SK-N-SH (cell line): ENCODE results near the gene HEXIM1. TPM values are rescaled to one million over a fixed set of nuclear protein-coding genes. Genes with fewer than 3 reads are reported as not detected.

Experiments used
- CTCF ChIA-PET: fragments of 300-600, 350-600 bp; formaldehyde crosslinking; extraction: SDS; loops from one replicate; lab custom pipeline; 2021; lab: Yijun Ruan, JAX
- POLR2A ChIA-PET: fragments of 350-600 bp; sonication (Branson Sonifier 250); formaldehyde crosslinking; extraction: SDS; loops from one replicate; lab custom pipeline; 2020; ENCODE audit warnings: antibody characterized with exemption, inconsistent platforms; lab: Yijun Ruan, JAX
- DNase-seq: peaks from one replicate; pipeline ENCODE4 v3.0.0; 2012
- H2AFZ ChIP-seq: fragments of 200-600 bp; sonication (generic); 2 replicates; pipeline ENCODE4 v1.8.1; 2016; ENCODE audit warnings: antibody characterized with exemption, mild to moderate bottlenecking, low read depth
- H3F3A ChIP-seq: fragments of 200-600 bp; sonication (generic); replicated peaks from 2 replicates; pipeline ENCODE3; 2016; ENCODE audit warnings: antibody characterized with exemption, mild to moderate bottlenecking; ENCODE audit not compliant: insufficient read depth
- H3K27ac ChIP-seq, 2 experiments: fragments of 200-500 bp in 1 of 2; fragments of 200-600 bp in 1 of 2; sonication (Bioruptor generic) in 1 of 2; sonication (generic), shearing (Covaris generic) in 1 of 2; 2 replicates each; pipeline versions ENCODE4 v1.5.1 to v1.6.1; 2014 to 2016; ENCODE audit warnings: low read depth in 2 of 2, inconsistent platforms in 1 of 2, low read length in 1 of 2, mild to moderate bottlenecking in 1 of 2, mixed read lengths in 1 of 2
- H3K27me3 ChIP-seq: fragments of 200-600 bp; sonication (generic), shearing (Covaris generic); 2 replicates; pipeline ENCODE4 v1.6.1; 2016; ENCODE audit warnings: mixed run types; ENCODE audit not compliant: insufficient read depth
- H3K36me3 ChIP-seq, 2 experiments: fragments of 200-500 bp in 1 of 2; fragments of 200-600 bp in 1 of 2; sonication (Bioruptor generic) in 1 of 2; sonication (generic) in 1 of 2; replicated peaks in 1 of 2; 2 replicates each; pipeline versions ENCODE3 to v1.5.1; 2014 to 2016; ENCODE audit warnings: low read length in 1 of 2, mild to moderate bottlenecking in 1 of 2; ENCODE audit not compliant: insufficient read depth in 2 of 2, control insufficient read depth in 1 of 2
- H3K4me1 ChIP-seq, 2 experiments: fragments of 200-500 bp in 1 of 2; fragments of 200-600 bp in 1 of 2; sonication (Bioruptor generic) in 1 of 2; sonication (generic), shearing (Covaris generic) in 1 of 2; 2 replicates each; pipeline versions ENCODE4 v1.5.1 to v1.6.1; 2014 to 2016; ENCODE audit warnings: low read depth in 1 of 2, low read length in 1 of 2, mixed run types in 1 of 2; ENCODE audit not compliant: insufficient read depth in 2 of 2, control insufficient read depth in 1 of 2
- H3K4me2 ChIP-seq: fragments of 200-600 bp; sonication (generic), shearing (Covaris generic); 2 replicates; pipeline ENCODE4 v1.6.1; 2017; ENCODE audit warnings: mixed run types
- H3K4me3 ChIP-seq, 2 experiments: fragments of 200-500 bp in 1 of 2; fragments of 200-600 bp in 1 of 2; sonication (Bioruptor generic) in 1 of 2; sonication (generic), shearing (Covaris generic) in 1 of 2; 2 replicates each; pipeline versions ENCODE4 v1.5.1 to v1.8.1; 2014 to 2016; ENCODE audit warnings: low read depth in 2 of 2, inconsistent platforms in 1 of 2, low read length in 1 of 2, mild to moderate bottlenecking in 1 of 2, mixed read lengths in 1 of 2, moderate library complexity in 1 of 2
- H3K79me2 ChIP-seq: fragments of 200-600 bp; sonication (generic); 2 replicates; pipeline ENCODE4 v1.8.1; 2017; ENCODE audit warnings: mild to moderate bottlenecking; ENCODE audit not compliant: insufficient read depth
- H3K9ac ChIP-seq: fragments of 200-600 bp; sonication (generic); 2 replicates; pipeline ENCODE4 v1.6.1; 2017; ENCODE audit warnings: mixed run types
- H3K9me2 ChIP-seq: fragments of 200-600 bp; sonication (generic); 2 replicates; pipeline ENCODE4 v1.6.1; 2017; ENCODE audit warnings: mixed run types
- H3K9me3 ChIP-seq: fragments of 200-600 bp; sonication (generic); 2 replicates; pipeline ENCODE4 v1.6.1; 2017; ENCODE audit warnings: mixed run types, mild to moderate bottlenecking, moderate library complexity
- H4K20me1 ChIP-seq: fragments of 200-600 bp; sonication (generic); 2 replicates; pipeline ENCODE4 v1.6.1; 2017; ENCODE audit warnings: mild to moderate bottlenecking, mixed run types; ENCODE audit not compliant: insufficient read depth
- CTCF ChIP-seq: fragments of 200-600 bp; sonication (generic); IDR thresholded peaks from 2 replicates; pipeline ENCODE4 v1.6.1; 2017; ENCODE audit warnings: antibody characterized with exemption, mild to moderate bottlenecking, moderate library complexity
- ELF1 ChIP-seq: IDR thresholded peaks from 2 replicates; pipeline ENCODE4 v1.4.0; 2012
- EP300 ChIP-seq, 2 experiments: IDR thresholded peaks; 2 replicates each; pipeline versions ENCODE4 v1.4.0 to v1.6.1; 2012; ENCODE audit warnings: borderline replicate concordance in 1 of 2, low read depth in 1 of 2, low read length in 1 of 2
- EZH2phosphoT487 ChIP-seq: fragments of 200-600 bp; sonication (generic); IDR thresholded peaks from 2 replicates; pipeline ENCODE4 v1.6.1; 2017; ENCODE audit warnings: low read depth, mixed run types, mild to moderate bottlenecking, antibody characterized with exemption, moderate library complexity, borderline replicate concordance
- FOXJ3 ChIP-seq: sonication (generic); formaldehyde crosslinking; IDR thresholded peaks from 2 replicates; pipeline ENCODE4 v1.5.1; 2020; ENCODE audit warnings: mild to moderate bottlenecking, missing genetic modification reagents
- FOXM1 ChIP-seq: IDR thresholded peaks from 2 replicates; pipeline ENCODE4 v1.4.0; 2012; ENCODE audit warnings: low read depth, mild to moderate bottlenecking
- JUND ChIP-seq: IDR thresholded peaks from 2 replicates; pipeline ENCODE4 v1.4.0; 2012
- RAD21 ChIP-seq: IDR thresholded peaks from 2 replicates; pipeline ENCODE4 v1.6.1; 2012; ENCODE audit warnings: mild to moderate bottlenecking, low read length
- RXRA ChIP-seq: IDR thresholded peaks from 2 replicates; pipeline ENCODE4 v1.4.0; 2012; ENCODE audit warnings: low read depth, mild to moderate bottlenecking, borderline replicate concordance
- WGBS: methylation state at CpG from one replicate; pipeline ENCODE4 v1.1.6; 2017; ENCODE audit warnings: low lambda C conversion rate; 5-methylcytosine and 5-hydroxymethylcytosine counted together
- polyA plus RNA-seq, 3 experiments: library from polyadenylated mRNA; depleted of rRNA; stranded (reverse); fragments of >200 nt; gene quantifications; 2 replicates each; pipeline ENCODE4 v1.2.3, GENCODE V29; 2012
- TF ChIP-seq, protein P1 (sequence below): IDR thresholded peaks from 2 replicates; pipeline ENCODE4 v1.4.0; 2012; ENCODE audit warnings: low read depth, borderline replicate concordance

Gene HEXIM1
- polyA plus RNA-seq, 1 of the 3 experiments (the other 2 are of a cell fraction) = 20.7 TPM

DNA sequence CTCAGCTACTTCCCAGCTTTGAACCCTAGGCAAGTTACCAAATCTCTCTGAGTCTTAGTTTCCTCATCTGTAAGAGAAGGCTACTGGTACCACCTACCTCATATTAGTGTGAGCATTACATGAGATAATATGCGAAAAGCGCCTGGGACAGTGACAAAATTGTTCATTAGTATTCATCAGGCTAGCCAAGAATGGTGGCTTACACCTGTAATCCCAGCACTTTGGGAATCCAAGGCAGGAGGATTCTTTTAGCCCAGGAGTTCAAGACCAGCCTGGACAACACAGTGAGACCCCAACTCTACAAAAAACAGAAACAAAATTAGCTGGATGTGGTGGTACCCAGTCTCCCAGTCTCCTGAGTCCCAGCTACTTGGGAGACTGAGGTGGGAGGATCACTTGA is 19.3 kb upstream of the HEXIM1 start:
- H3F3A ChIP-seq = peaks cover 26% of the 10 kb centered on the region
- H3K27me3 ChIP-seq = no peaks in the 10 kb centered on the region
- no peak overlapping the region for H3K9ac ChIP-seq
- peaks cover 80% of the 10 kb centered on the region for H3K79me2 ChIP-seq
- CTCF ChIA-PET = interaction anchor here (1.0 to 10.8 kb wide), 6 partner anchors 11 to 209 kb away, joined by 3 to 194 read pairs (median 6); no protein-coding TSS in a partner anchor
- POLR2A ChIA-PET = interaction anchor here (0.7 kb wide), 1 partner anchor 14 kb away, joined by 3 read pairs; no protein-coding TSS in a partner anchor
- peak overlapping the region in 1 of 2 experiments; percentile 65; a peak in 1 of 4 replicates for H3K27ac ChIP-seq
- H3K36me3 ChIP-seq = peaks cover 0 to 7% of the 10 kb centered on the region in 2 experiments
- no peaks in the 10 kb centered on the region for H3K9me3 ChIP-seq
- H3K4me1 ChIP-seq = peaks cover 30 to 35% of the 10 kb centered on the region in 2 experiments; a peak in 3 of 4 replicates
- no peak for TF ChIP-seq FOXJ3 (CRISPR knock-in tag)
- TF ChIP-seq, protein P1, sequence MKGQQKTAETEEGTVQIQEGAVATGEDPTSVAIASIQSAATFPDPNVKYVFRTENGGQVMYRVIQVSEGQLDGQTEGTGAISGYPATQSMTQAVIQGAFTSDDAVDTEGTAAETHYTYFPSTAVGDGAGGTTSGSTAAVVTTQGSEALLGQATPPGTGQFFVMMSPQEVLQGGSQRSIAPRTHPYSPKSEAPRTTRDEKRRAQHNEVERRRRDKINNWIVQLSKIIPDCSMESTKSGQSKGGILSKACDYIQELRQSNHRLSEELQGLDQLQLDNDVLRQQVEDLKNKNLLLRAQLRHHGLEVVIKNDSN = no peak
- no peak for TF ChIP-seq RAD21
- no peak for TF ChIP-seq EP300 (IDR thresholded peaks at IDR 0.05; ENCODE audit: borderline replicate concordance in 1 of 2, low read depth in 1 of 2, low read length in 1 of 2)
- WGBS = 96% methylated on average over 2 of the region's 2 CpGs
- no peaks in the 10 kb centered on the region for H3K9me2 ChIP-seq
- H2AFZ ChIP-seq = no peak overlapping the region
- no peaks in the 10 kb centered on the region for H4K20me1 ChIP-seq
- no peak for DNase-seq
- peak overlapping the region; percentile 70; the same call in 1 of the 2 replicates for H3K4me2 ChIP-seq
- H3K4me3 ChIP-seq = no peak overlapping the region

DNA sequence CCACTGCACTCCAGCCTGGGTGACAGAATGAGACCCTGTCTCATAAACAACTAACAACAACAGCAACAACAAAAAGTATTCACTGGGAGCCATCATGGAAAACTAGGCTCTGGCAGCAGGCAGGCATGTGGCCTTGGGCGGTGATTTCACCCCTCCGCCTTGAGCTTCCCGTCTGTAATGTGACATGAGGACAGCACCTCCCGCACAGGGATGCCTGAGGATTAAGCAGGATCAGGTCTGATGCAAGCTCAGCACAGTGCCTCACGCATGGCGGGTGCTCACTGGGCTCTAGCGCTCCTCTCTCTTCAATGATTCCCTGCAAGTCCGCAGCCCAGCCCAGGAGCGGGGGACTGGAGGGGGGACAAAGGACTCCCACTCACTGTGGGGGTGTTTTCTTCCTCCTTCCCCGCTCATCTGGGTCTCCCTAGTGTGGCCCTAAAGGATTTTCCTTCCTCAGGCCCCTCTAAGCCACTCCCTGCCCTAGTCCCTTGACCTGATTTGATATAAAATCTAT is 18.8 kb upstream of the HEXIM1 start:
- DNase-seq = no peak
- ChIA-PET POLR2A (interaction anchor here (0.7 kb wide), 1 partner anchor 14 kb away, joined by 3 read pairs; no protein-coding TSS in a partner anchor), CTCF (interaction anchor here (0.7 to 10.8 kb wide), 10 partner anchors 11 to 210 kb away, joined by 3 to 194 read pairs (median 5); no protein-coding TSS in a partner anchor)
- Histone ChIP-seq H3K4me1 (peaks cover 26 to 30% of the 10 kb centered on the region in 2 experiments; a peak in 3 of 4 replicates), H3K79me2 (peaks cover 75% of the 10 kb centered on the region), H3K9me3 (no peaks in the 10 kb centered on the region), H3K9me2 (no peaks in the 10 kb centered on the region), H4K20me1 (no peaks in the 10 kb centered on the region), H2AFZ (no peak overlapping the region), H3K9ac (no peak overlapping the region; the same call in 1 of the 2 replicates), H3K4me3 (no peak overlapping the region), H3K36me3 (peaks cover 0 to 7% of the 10 kb centered on the region in 2 experiments), H3F3A (peaks cover 23% of the 10 kb centered on the region), H3K4me2 (peak overlapping the region; percentile 88; the same call in 1 of the 2 replicates), H3K27me3 (no peaks in the 10 kb centered on the region), H3K27ac (peak overlapping the region in 1 of 2 experiments; percentile 65; a peak in 1 of 4 replicates)
- 80% methylated on average over 4 of the region's 10 CpGs for WGBS
- TF ChIP-seq JUND (no peak), FOXJ3 (CRISPR knock-in tag) (no peak), EZH2phosphoT487 (no peak), CTCF (no peak), RAD21 (no peak), ELF1 (no peak), FOXM1 (no peak), RXRA (no peak)
